ENCODE results near the gene COA1.
A peak's percentile ranks its signal among the peaks of the same experiment; 100 is the strongest.

DNA sequence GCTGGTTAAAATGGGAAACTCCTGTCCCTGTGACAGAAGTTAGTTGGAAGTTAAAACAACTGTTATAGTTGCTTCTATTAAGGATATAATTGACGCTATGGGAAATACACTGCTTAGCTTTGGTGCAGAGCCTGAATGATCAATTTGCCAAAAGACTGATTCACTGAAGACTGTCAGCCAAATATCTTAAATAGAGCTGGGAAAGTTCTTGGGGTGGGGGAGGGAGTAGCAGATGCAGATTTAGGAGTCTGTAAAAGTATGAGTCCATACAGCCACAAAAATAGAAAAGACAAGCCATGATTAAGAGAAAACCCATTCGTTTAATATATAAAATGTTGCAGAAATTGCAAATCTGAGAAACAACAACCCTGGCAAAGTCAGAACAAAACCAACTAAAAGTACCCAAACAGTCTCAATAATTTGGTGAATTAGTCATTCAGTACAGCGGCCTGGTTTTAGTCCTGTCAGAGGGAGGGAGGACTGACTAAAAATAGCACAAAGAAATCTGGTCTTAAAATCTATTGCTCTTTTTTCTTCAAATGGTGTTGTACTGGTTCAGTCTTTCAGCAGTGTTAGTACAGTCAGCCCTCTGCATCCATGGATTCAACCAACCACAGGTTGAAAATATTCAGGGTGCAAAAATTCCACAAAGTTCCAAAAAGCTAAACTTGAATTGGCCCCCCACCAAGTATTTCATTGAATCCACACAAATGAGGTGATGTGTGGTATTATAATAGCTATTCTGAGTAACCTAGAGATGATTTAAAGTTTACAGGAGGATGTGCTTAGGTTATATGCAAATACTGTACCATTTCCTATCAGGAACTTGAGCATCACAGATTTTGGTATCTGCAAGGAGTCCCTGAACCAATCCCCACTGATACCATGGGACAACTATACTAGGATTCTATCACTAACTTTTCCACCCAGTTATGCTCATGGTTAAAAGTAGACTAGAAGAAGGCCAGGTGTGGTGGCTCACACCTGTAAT lies 116.4 kb downstream of the COA1 start:
- no peak for TF ChIP-seq CTCF (IDR thresholded peaks at IDR 0.05)
- no peak for TF ChIP-seq RFX5 (IDR thresholded peaks at IDR 0.05; ENCODE audit: low read length)
- no peak for TF ChIP-seq TAF1 (IDR thresholded peaks at IDR 0.05; ENCODE audit: borderline replicate concordance, low read depth, low read length)
- peak; percentile 33 for TF ChIP-seq POLR2AphosphoS5 (IDR thresholded peaks at IDR 0.05; ENCODE audit: low read depth, low read length)
- TF ChIP-seq EP300 (IDR thresholded peaks at IDR 0.05; ENCODE audit: borderline replicate concordance in 1 of 2, low read depth in 1 of 2, low read length in 1 of 2): peak in 1 of 2 experiments; percentile 21; a peak in 1 of 4 replicates
- TF ChIP-seq, protein P1, sequence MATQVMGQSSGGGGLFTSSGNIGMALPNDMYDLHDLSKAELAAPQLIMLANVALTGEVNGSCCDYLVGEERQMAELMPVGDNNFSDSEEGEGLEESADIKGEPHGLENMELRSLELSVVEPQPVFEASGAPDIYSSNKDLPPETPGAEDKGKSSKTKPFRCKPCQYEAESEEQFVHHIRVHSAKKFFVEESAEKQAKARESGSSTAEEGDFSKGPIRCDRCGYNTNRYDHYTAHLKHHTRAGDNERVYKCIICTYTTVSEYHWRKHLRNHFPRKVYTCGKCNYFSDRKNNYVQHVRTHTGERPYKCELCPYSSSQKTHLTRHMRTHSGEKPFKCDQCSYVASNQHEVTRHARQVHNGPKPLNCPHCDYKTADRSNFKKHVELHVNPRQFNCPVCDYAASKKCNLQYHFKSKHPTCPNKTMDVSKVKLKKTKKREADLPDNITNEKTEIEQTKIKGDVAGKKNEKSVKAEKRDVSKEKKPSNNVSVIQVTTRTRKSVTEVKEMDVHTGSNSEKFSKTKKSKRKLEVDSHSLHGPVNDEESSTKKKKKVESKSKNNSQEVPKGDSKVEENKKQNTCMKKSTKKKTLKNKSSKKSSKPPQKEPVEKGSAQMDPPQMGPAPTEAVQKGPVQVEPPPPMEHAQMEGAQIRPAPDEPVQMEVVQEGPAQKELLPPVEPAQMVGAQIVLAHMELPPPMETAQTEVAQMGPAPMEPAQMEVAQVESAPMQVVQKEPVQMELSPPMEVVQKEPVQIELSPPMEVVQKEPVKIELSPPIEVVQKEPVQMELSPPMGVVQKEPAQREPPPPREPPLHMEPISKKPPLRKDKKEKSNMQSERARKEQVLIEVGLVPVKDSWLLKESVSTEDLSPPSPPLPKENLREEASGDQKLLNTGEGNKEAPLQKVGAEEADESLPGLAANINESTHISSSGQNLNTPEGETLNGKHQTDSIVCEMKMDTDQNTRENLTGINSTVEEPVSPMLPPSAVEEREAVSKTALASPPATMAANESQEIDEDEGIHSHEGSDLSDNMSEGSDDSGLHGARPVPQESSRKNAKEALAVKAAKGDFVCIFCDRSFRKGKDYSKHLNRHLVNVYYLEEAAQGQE (IDR thresholded peaks at IDR 0.05; ENCODE audit: low read depth, low read length): no peak
- no peak for TF ChIP-seq IRF3 (IDR thresholded peaks at IDR 0.05; ENCODE audit: low read depth, low read length)
